Chondrocyte (in vitro differentiated cells): Measurements from ENCODE around the gene INHBB. TPM values are rescaled to one million over a fixed set of nuclear protein-coding genes. Genes with fewer than 3 reads are reported as not detected.

Experiments used
- DNase-seq: peaks from one replicate; pipeline ENCODE4 v3.0.0; 2021; ENCODE audit warnings: mixed read lengths, low spot score
- H3K27ac Mint-ChIP-seq: one replicate; pipeline ENCODE4 v1.8.0; 2021; ENCODE audit warnings: mild to moderate bottlenecking, moderate library complexity, mixed read lengths; ENCODE audit not compliant: unreplicated experiment
- H3K27me3 Mint-ChIP-seq: 2 replicates; pipeline ENCODE4 v1.8.0; 2021; ENCODE audit warnings: low read depth, mixed read lengths
- H3K36me3 Mint-ChIP-seq: 2 replicates; pipeline ENCODE4 v1.8.0; 2021; ENCODE audit warnings: low read depth, mixed read lengths
- H3K4me1 Mint-ChIP-seq: 2 replicates; pipeline ENCODE4 v1.8.0; 2021; ENCODE audit warnings: low read depth, mild to moderate bottlenecking, mixed read lengths
- H3K4me3 Mint-ChIP-seq: one replicate; pipeline ENCODE4 v1.8.0; 2021; ENCODE audit warnings: mild to moderate bottlenecking, moderate library complexity, mixed read lengths; ENCODE audit not compliant: unreplicated experiment
- H3K9me3 Mint-ChIP-seq: 2 replicates; pipeline ENCODE4 v1.8.0; 2021; ENCODE audit warnings: low read depth, mixed read lengths
- total RNA-seq: library from RNA; stranded (reverse); gene quantifications from 3 replicates; pipeline ENCODE4 v1.2.1, GENCODE V29; 2021
- TF ChIP-seq, protein P1 (sequence below): fragments of 200-600 bp; sonication (generic); IDR thresholded peaks from 2 replicates; pipeline ENCODE4 v1.5.0; 2021; ENCODE audit warnings: antibody characterized with exemption, mild to moderate bottlenecking, moderate library complexity

INHBB gene
- total RNA-seq, 1 donor from 2014 or later, result 1.3 TPM

- Mint-ChIP-seq H3K4me3 (no peak overlapping the region), H3K27me3 (peaks cover 27% of the 10 kb centered on the region), H3K36me3 (no peaks in the 10 kb centered on the region), H3K9me3 (no peaks in the 10 kb centered on the region), H3K27ac (no peak overlapping the region), H3K4me1 (peaks cover 10% of the 10 kb centered on the region)
- TF ChIP-seq, protein P1, sequence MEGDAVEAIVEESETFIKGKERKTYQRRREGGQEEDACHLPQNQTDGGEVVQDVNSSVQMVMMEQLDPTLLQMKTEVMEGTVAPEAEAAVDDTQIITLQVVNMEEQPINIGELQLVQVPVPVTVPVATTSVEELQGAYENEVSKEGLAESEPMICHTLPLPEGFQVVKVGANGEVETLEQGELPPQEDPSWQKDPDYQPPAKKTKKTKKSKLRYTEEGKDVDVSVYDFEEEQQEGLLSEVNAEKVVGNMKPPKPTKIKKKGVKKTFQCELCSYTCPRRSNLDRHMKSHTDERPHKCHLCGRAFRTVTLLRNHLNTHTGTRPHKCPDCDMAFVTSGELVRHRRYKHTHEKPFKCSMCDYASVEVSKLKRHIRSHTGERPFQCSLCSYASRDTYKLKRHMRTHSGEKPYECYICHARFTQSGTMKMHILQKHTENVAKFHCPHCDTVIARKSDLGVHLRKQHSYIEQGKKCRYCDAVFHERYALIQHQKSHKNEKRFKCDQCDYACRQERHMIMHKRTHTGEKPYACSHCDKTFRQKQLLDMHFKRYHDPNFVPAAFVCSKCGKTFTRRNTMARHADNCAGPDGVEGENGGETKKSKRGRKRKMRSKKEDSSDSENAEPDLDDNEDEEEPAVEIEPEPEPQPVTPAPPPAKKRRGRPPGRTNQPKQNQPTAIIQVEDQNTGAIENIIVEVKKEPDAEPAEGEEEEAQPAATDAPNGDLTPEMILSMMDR, result no peak
- DNase-seq, result no peak
Observed at GRCh38 chr2:120348134-120348736, 2.3 kb downstream of the INHBB start.

DNA sequence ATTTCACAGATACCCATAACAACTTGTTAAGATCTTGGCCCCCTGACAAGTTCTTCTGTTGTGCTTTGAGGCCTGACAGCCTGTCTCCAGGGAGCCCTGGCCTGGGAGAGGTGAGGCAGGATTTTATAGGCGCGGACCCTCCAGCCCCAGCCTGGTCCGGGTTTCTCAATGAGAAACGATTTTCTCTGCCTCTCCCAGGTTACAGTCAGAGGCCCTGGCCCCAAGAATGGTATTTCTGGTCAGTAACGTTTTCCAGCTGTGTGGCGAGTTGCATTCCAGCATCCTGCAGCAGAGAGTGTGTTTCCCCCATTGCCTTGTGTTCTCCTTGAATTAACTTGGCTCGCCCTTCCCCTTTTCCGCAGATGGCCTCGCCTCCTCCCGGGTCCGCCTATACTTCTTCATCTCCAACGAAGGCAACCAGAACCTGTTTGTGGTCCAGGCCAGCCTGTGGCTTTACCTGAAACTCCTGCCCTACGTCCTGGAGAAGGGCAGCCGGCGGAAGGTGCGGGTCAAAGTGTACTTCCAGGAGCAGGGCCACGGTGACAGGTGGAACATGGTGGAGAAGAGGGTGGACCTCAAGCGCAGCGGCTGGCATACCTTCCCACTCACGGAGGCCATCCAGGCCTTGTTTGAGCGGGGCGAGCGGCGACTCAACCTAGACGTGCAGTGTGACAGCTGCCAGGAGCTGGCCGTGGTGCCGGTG, 3.0 kb downstream of the INHBB start:
- H3K27me3 Mint-ChIP-seq, result peaks cover 23% of the 10 kb centered on the region
- no peaks in the 10 kb centered on the region for H3K36me3 Mint-ChIP-seq
- H3K9me3 Mint-ChIP-seq, result no peaks in the 10 kb centered on the region
- DNase-seq, result no peak
- H3K27ac Mint-ChIP-seq, result no peak overlapping the region
- H3K4me3 Mint-ChIP-seq, result no peak overlapping the region
- H3K4me1 Mint-ChIP-seq, result peaks cover 10% of the 10 kb centered on the region
- TF ChIP-seq, protein P1, result no peak

DNA sequence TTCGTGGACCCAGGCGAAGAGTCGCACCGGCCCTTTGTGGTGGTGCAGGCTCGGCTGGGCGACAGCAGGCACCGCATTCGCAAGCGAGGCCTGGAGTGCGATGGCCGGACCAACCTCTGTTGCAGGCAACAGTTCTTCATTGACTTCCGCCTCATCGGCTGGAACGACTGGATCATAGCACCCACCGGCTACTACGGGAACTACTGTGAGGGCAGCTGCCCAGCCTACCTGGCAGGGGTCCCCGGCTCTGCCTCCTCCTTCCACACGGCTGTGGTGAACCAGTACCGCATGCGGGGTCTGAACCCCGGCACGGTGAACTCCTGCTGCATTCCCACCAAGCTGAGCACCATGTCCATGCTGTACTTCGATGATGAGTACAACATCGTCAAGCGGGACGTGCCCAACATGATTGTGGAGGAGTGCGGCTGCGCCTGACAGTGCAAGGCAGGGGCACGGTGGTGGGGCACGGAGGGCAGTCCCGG, 3.5 kb downstream of the INHBB start:
- no peaks in the 10 kb centered on the region for H3K36me3 Mint-ChIP-seq
- no peak overlapping the region for H3K4me3 Mint-ChIP-seq
- peaks cover 28% of the 10 kb centered on the region for H3K27me3 Mint-ChIP-seq

GRCh38 chr2:120350080-120350479, 4.1 kb downstream of the INHBB start:
- DNase-seq, result no peak
- H3K4me1 Mint-ChIP-seq, result peaks cover 10% of the 10 kb centered on the region
- H3K4me3 Mint-ChIP-seq, result no peak overlapping the region
- H3K27ac Mint-ChIP-seq, result no peak overlapping the region
- H3K9me3 Mint-ChIP-seq, result no peaks in the 10 kb centered on the region
- TF ChIP-seq, protein P1, result no peak
- peaks cover 34% of the 10 kb centered on the region for H3K27me3 Mint-ChIP-seq
- no peaks in the 10 kb centered on the region for H3K36me3 Mint-ChIP-seq

More for the DNA sequence above, 3.5 kb downstream of the INHBB start:
- H3K27ac Mint-ChIP-seq, result no peak overlapping the region
- no peaks in the 10 kb centered on the region for H3K9me3 Mint-ChIP-seq
- no peak for DNase-seq
- peaks cover 10% of the 10 kb centered on the region for H3K4me1 Mint-ChIP-seq
- TF ChIP-seq, protein P1, result no peak

DNA sequence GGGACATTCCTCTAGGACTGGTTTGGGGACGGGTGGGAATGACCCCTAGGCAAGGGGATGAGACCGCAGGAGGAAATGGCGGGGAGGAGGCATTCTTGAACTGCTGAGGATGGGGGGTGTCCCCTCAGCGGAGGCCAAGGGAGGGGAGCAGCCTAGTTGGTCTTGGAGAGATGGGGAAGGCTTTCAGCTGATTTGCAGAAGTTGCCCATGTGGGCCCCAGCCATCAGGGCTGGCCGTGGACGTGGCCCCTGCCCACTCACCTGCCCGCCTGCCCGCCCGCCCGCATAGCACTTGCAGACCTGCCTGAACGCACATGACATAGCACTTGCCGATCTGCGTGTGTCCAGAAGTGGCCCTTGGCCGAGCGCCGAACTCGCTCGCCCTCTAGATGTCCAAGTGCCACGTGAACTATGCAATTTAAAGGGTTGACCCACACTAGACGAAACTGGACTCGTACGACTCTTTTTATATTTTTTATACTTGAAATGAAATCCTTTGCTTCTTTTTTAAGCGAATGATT, 4.9 kb downstream of the INHBB start:
- TF ChIP-seq, protein P1, result no peak
- Mint-ChIP-seq H3K9me3 (no peaks in the 10 kb centered on the region), H3K36me3 (no peaks in the 10 kb centered on the region), H3K4me3 (no peak overlapping the region), H3K4me1 (peaks cover 10% of the 10 kb centered on the region), H3K27me3 (peaks cover 39% of the 10 kb centered on the region), H3K27ac (no peak overlapping the region)
- DNase-seq, result no peak
